Smooth muscle cell (in vitro differentiated cells): ENCODE data around the gene NELFCD. TPM values are rescaled to one million over a fixed set of nuclear protein-coding genes. Genes with fewer than 3 reads are reported as not detected.
A peak's percentile ranks its signal among the peaks of the same experiment; 100 is the strongest.
"Not testable (repeated sequence)": the region's sequence is repeated elsewhere in the genome, so short reads cannot be mapped to it uniquely, and the experiment has no call there.

Source experiments
- DNase-seq: peaks from one replicate; lab custom pipeline; 2025; ENCODE audit not compliant: unreplicated experiment; lab: John Stamatoyannopoulos, UW
- H2AFZ ChIP-seq: fragments of 200-600 bp; sonication (generic); 2 replicates; pipeline ENCODE4 v1.6.0; 2016; ENCODE audit warnings: antibody characterized with exemption, low read depth, mild to moderate bottlenecking
- H3F3A ChIP-seq: fragments of 200-600 bp; sonication (generic); 2 replicates; pipeline ENCODE4 v1.6.0; 2017; ENCODE audit warnings: antibody characterized with exemption, low read depth
- H3K27ac ChIP-seq: fragments of 200-600 bp; sonication (generic); 2 replicates; pipeline ENCODE4 v1.5.1; 2016; ENCODE audit warnings: low read depth, mild to moderate bottlenecking
- H3K27me3 ChIP-seq: fragments of 200-600 bp; sonication (generic); 2 replicates; pipeline ENCODE4 v1.6.1; 2016; ENCODE audit warnings: low read depth, mild to moderate bottlenecking
- H3K36me3 ChIP-seq: fragments of 200-600 bp; sonication (generic); 2 replicates; pipeline ENCODE4 v1.5.1; 2016; ENCODE audit warnings: low read depth
- H3K4me1 ChIP-seq: fragments of 200-600 bp; sonication (generic); 2 replicates; pipeline ENCODE4 v1.5.1; 2016; ENCODE audit warnings: low read depth
- H3K4me2 ChIP-seq: fragments of 200-600 bp; sonication (generic); 2 replicates; pipeline ENCODE4 v1.6.0; 2016; ENCODE audit warnings: mild to moderate bottlenecking
- H3K4me3 ChIP-seq: fragments of 200-600 bp; sonication (generic); 2 replicates; pipeline ENCODE4 v1.5.1; 2016; ENCODE audit warnings: mild to moderate bottlenecking
- H3K79me2 ChIP-seq: fragments of 200-600 bp; sonication (generic); 2 replicates; pipeline ENCODE4 v1.6.0; 2016; ENCODE audit warnings: low read depth, mild to moderate bottlenecking
- H3K9ac ChIP-seq: fragments of 200-600 bp; sonication (generic); 2 replicates; pipeline ENCODE4 v1.6.0; 2016; ENCODE audit warnings: low read depth
- H3K9me3 ChIP-seq: fragments of 200-600 bp; sonication (generic); replicated peaks from 2 replicates; pipeline ENCODE4 v1.5.1; 2016; ENCODE audit warnings: low read depth
- H4K20me1 ChIP-seq: fragments of 200-600 bp; sonication (generic); 2 replicates; pipeline ENCODE4 v1.6.0; 2016; ENCODE audit warnings: low read depth
- WGBS: methylation state at CpG from one replicate; pipeline ENCODE4 v1.1.7; 2016; ENCODE audit warnings: low lambda C conversion rate; 5-methylcytosine and 5-hydroxymethylcytosine counted together
- polyA plus RNA-seq: library from polyadenylated mRNA; unstranded; fragments of >200 nt; fragmentation: Nextera tagmentation; extraction: Ambion mirVana; gene quantifications from 2 replicates; pipeline ENCODE4 v1.2.1, GENCODE V29; 2016
- total RNA-seq: library from RNA; depleted of rRNA; stranded (reverse); fragments of >200 nt; gene quantifications from 2 replicates; pipeline ENCODE4 v1.2.3, GENCODE V29; 2014
- TF ChIP-seq, protein P1 (sequence below): fragments of 200-600 bp; sonication (generic); IDR thresholded peaks from 2 replicates; pipeline ENCODE4 v1.5.1; 2017; ENCODE audit warnings: borderline replicate concordance, mild to moderate bottlenecking, antibody characterized with exemption; ENCODE audit not compliant: insufficient read depth, poor library complexity, severe bottlenecking

Gene NELFCD
- total and polyA plus RNA-seq, 2 experiments from 2014 or later, result 25.4 to 40.3 TPM

GRCh38 chr20:59010995-59011873, 30.2 kb downstream of the NELFCD start:
- TF ChIP-seq, protein P1, sequence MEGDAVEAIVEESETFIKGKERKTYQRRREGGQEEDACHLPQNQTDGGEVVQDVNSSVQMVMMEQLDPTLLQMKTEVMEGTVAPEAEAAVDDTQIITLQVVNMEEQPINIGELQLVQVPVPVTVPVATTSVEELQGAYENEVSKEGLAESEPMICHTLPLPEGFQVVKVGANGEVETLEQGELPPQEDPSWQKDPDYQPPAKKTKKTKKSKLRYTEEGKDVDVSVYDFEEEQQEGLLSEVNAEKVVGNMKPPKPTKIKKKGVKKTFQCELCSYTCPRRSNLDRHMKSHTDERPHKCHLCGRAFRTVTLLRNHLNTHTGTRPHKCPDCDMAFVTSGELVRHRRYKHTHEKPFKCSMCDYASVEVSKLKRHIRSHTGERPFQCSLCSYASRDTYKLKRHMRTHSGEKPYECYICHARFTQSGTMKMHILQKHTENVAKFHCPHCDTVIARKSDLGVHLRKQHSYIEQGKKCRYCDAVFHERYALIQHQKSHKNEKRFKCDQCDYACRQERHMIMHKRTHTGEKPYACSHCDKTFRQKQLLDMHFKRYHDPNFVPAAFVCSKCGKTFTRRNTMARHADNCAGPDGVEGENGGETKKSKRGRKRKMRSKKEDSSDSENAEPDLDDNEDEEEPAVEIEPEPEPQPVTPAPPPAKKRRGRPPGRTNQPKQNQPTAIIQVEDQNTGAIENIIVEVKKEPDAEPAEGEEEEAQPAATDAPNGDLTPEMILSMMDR, result no peak
- Histone ChIP-seq H3K9me3 (no peaks in the 10 kb centered on the region), H2AFZ (no peak overlapping the region), H4K20me1 (no peaks in the 10 kb centered on the region), H3K27ac (peak overlapping the region; percentile 98), H3K27me3 (no peaks in the 10 kb centered on the region), H3K4me2 (peak overlapping the region; percentile 60), H3K79me2 (peaks cover 5% of the 10 kb centered on the region), H3F3A (no peaks in the 10 kb centered on the region), H3K9ac (peak overlapping the region; percentile 94), H3K4me3 (no peak overlapping the region), H3K4me1 (peaks cover 15% of the 10 kb centered on the region), H3K36me3 (no peaks in the 10 kb centered on the region)
- DNase-seq, result no peak
- WGBS, result 46% methylated on average over 17 of the region's 17 CpGs

DNA sequence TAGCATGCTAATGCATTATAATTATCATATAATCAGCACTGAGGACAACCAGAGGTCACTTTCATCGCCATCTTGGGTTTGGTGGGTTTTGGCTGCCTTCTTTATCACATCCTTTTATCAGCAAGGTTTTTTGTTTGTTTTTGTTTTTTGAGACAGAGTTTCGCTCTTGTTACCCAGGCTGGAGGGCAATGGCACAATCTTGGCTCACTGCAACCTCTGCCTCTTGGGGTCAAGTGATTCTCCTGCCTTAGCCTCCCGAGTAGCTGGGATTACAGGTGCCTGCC, 30.8 kb downstream of the NELFCD start:
- H3F3A ChIP-seq, H3K36me3 ChIP-seq, H4K20me1 ChIP-seq, H3K4me3 ChIP-seq, H3K27me3 ChIP-seq, H3K79me2 ChIP-seq, H3K4me1 ChIP-seq, H2AFZ ChIP-seq, DNase-seq, H3K9me3 ChIP-seq, H3K4me2 ChIP-seq: not testable (repeated sequence)
- Histone ChIP-seq H3K9ac (peak overlapping the region; percentile 94), H3K27ac (peak overlapping the region; percentile 98)
- WGBS, result 98% methylated on average over 3 of the region's 3 CpGs

DNA sequence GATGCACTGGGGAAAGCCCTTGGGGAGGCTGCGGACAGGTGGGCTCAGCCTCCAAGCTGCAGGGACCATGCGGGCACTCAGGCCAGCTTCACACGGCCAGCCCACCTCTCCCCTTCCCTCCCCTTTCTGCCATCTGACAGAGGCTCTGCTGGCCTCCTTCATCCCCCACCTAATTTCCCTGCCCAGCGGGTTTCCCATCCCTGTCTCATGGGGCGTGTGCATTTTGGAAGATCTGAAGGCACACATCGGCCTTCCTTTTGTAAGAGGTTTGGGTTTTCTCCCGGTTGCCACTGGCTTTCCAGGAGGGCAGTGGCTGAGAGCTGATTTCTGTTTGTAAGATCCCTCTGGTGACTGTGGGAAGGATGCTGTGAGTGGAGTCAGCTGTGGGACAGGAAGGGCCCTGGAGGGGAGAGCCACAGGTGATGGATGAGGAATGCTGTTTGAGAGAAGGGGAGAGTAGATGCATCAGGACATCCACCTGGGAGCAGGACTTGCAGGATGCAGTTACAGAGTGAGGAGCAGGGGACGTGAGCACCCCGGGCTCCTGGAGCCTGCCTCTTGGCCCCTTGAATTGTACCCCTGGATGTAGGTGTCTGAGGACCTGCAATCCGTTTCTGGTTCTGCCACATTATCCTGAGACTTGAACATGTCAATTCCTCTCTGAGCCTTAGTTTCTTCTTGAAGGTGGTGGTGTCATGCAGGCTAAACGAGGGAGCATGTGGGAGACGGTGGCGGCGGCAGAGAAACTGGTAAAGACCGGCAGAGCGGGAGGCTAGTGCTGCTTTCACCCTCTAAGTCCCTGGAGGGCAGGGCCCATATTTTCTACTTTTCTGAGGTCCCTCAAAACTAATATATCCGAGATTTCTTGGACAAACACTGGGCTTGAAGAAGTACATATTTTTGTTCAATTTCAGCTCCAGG, 32.2 kb downstream of the NELFCD start:
- no peak overlapping the region for H3K4me3 ChIP-seq
- H4K20me1 ChIP-seq, result no peaks in the 10 kb centered on the region
- no peak overlapping the region for H3K4me2 ChIP-seq
- peak overlapping the region; percentile 75 for H3K27ac ChIP-seq
- no peaks in the 10 kb centered on the region for H3F3A ChIP-seq
- peak overlapping the region; percentile 22 for H3K9ac ChIP-seq
- DNase-seq, result no peak
- TF ChIP-seq, protein P1, result no peak
- WGBS, result 93% methylated on average over 17 of the region's 17 CpGs
- H3K4me1 ChIP-seq, result peaks cover 6% of the 10 kb centered on the region
- no peaks in the 10 kb centered on the region for H3K9me3 ChIP-seq
- no peak overlapping the region for H2AFZ ChIP-seq
- H3K27me3 ChIP-seq, result no peaks in the 10 kb centered on the region
- no peaks in the 10 kb centered on the region for H3K36me3 ChIP-seq
- no peaks in the 10 kb centered on the region for H3K79me2 ChIP-seq

DNA sequence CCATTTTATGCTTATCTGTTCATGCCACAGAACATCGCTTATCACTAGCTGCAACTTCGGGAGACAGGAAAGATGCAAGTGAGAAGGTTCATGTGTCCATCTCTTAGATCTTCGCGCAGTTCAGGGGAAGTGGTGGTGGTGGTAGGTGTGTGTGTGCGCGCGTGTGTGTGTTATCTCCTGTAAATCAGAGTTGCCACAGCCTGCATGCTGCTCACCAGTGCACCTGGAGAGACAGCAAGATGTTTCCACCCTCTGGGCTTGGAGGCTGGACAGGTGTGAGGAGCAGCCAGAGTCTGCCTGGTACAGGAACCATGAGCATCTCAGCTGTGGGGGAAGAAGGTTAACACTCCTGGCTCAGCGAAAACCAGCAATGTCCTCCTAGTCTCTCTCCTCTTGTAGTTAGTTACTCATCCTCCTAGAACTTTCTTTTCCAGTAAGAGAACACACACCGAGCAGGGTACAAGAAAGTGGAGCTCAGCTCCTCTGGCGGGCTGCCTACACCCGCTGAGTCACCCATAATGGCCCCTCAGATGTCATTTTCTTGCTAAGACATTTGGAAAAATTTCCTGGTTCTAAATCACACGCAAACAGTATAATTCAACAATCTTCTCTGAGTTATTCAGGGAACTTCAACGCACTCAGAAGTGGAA, 33.0 kb downstream of the NELFCD start:
- Histone ChIP-seq H4K20me1 (no peaks in the 10 kb centered on the region), H3K27ac (peak overlapping the region; percentile 75), H3F3A (no peaks in the 10 kb centered on the region), H3K36me3 (no peaks in the 10 kb centered on the region), H3K27me3 (no peaks in the 10 kb centered on the region), H3K4me1 (peaks cover 6% of the 10 kb centered on the region), H3K4me2 (peak overlapping the region; percentile 23), H3K4me3 (no peak overlapping the region), H2AFZ (no peak overlapping the region), H3K9me3 (no peaks in the 10 kb centered on the region), H3K79me2 (no peaks in the 10 kb centered on the region), H3K9ac (peak overlapping the region; percentile 49)
- DNase-seq, result no peak
- 76% methylated on average over 13 of the region's 13 CpGs for WGBS
- TF ChIP-seq, protein P1, result no peak
